ENCODE results near the gene GLS2. TPM values are rescaled to one million over a fixed set of nuclear protein-coding genes. Genes with fewer than 3 reads are reported as not detected.

Gene GLS2
- total RNA-seq, 1 experiment from 2014 or later = 1.3 TPM

GRCh38 chr12:56425193-56425592, 62.8 kb downstream of the GLS2 start:
- H3K27me3 ChIP-seq (ENCODE audit: control insufficient read depth, insufficient read depth, low read length) = no peaks in the 10 kb centered on the region
- intact Hi-C loops (cut with micrococcal nuclease; ENCODE audit: unreplicated experiment) (no loop called here), in situ Hi-C loops (cut with HindIII; ENCODE audit: low pct_unique_long_range_greater_than_20kb, low sequenced_read_pairs) (no loop called here)
- no peaks in the 10 kb centered on the region for H3K4me1 ChIP-seq (ENCODE audit: control insufficient read depth, insufficient read depth, low read length)
- no peaks in the 10 kb centered on the region for H3K9me3 ChIP-seq (ENCODE audit: control insufficient read depth, insufficient read depth, low read depth, low read length)
- H3K36me3 ChIP-seq (ENCODE audit: control insufficient read depth, insufficient read depth, low read length) = peaks cover 20% of the 10 kb centered on the region
- ATAC-seq (no peak), DNase-seq (ENCODE audit: low read depth, low spot score) (no peak)
- ChIA-PET CTCF (interaction anchor here (0.5 to 0.6 kb wide), 2 partner anchors 29 to 38 kb away, joined by 3 read pairs; no protein-coding TSS in a partner anchor), POLR2A (no interaction called here)
- TF ChIP-seq CTCF (IDR thresholded peaks at IDR 0.05) (no peak), TCF7L2 (IDR thresholded peaks at IDR 0.05; ENCODE audit: low read depth, low read length) (no peak), REST (IDR thresholded peaks at IDR 0.05; ENCODE audit: insufficient read depth in 1 of 2, low read depth in 2 of 2, low read length in 1 of 2) (no peak), SIN3A (IDR thresholded peaks at IDR 0.05; ENCODE audit: borderline replicate concordance, insufficient read depth, low read depth, low read length) (no peak), POLR2AphosphoS5 (IDR thresholded peaks at IDR 0.05; ENCODE audit: low read depth, low read length) (no peak)
- BruUV-seq (replicated peaks) = no TSS peak
- H3K27ac ChIP-seq (ENCODE audit: low read length) = no peak overlapping the region
- no peak overlapping the region for H3K4me3 ChIP-seq (ENCODE audit: low read depth in 2 of 2, low read length in 2 of 2)

Other genes starting within 250 kb of the GLS2 start
- 67.5 TPM for gene ANKRD52, start 229.8 kb downstream of the GLS2 start, total RNA-seq (2021; ENCODE audit: unreplicated experiment)
- 20.0 TPM for gene COQ10A, start 221.2 kb downstream of the GLS2 start, total RNA-seq (2021; ENCODE audit: unreplicated experiment)
- 240 TPM for gene CS, start 187.8 kb downstream of the GLS2 start, total RNA-seq (2021; ENCODE audit: unreplicated experiment)
- gene CNPY2, start 172.2 kb downstream of the GLS2 start, total RNA-seq (2021; ENCODE audit: unreplicated experiment) = 115 TPM
- gene PAN2, start 154.2 kb downstream of the GLS2 start, total RNA-seq (2021; ENCODE audit: unreplicated experiment) = 71.9 TPM
- 0.41 TPM for gene IL23A, start 149.3 kb downstream of the GLS2 start, total RNA-seq (2021; ENCODE audit: unreplicated experiment)
- gene STAT2, start 128.1 kb downstream of the GLS2 start, total RNA-seq (2021; ENCODE audit: unreplicated experiment) = 50.4 TPM
- 0.10 TPM for gene APOF, start 125.3 kb downstream of the GLS2 start, total RNA-seq (2021; ENCODE audit: unreplicated experiment)
- 46.2 TPM for gene TIMELESS, start 38.7 kb downstream of the GLS2 start, total RNA-seq (2021; ENCODE audit: unreplicated experiment)
- gene MIP, start 33.5 kb downstream of the GLS2 start, total RNA-seq (2021; ENCODE audit: unreplicated experiment) = not detected
- 3.7 TPM for gene SPRYD4, start 19.6 kb downstream of the GLS2 start, total RNA-seq (2021; ENCODE audit: unreplicated experiment)
- gene RBMS2, start 33.7 kb upstream of the GLS2 start, total RNA-seq (2021; ENCODE audit: unreplicated experiment) = 18.2 TPM
- 131 TPM for gene BAZ2A, start 142.2 kb upstream of the GLS2 start, total RNA-seq (2021; ENCODE audit: unreplicated experiment)
- 999 TPM for gene ATP5F1B, start 157.8 kb upstream of the GLS2 start, total RNA-seq (2021; ENCODE audit: unreplicated experiment)
- gene PTGES3, start 200.1 kb upstream of the GLS2 start, total RNA-seq (2021; ENCODE audit: unreplicated experiment) = 339 TPM
- gene NACA, start 237.1 kb upstream of the GLS2 start, total RNA-seq (2021; ENCODE audit: unreplicated experiment) = 716 TPM